SK-N-SH treated with all-trans-retinoic acid at 6 μM for 48 hours (cell line): Measurements from ENCODE around the gene FYCO1.

Experiments used
- ARNTL ChIP-seq: fragments of 450-650 bp; formaldehyde crosslinking; IDR thresholded peaks from 2 replicates; pipeline ENCODE4 v1.5.0; 2020; ENCODE audit warnings: low read depth, mild to moderate bottlenecking, moderate library complexity, borderline replicate concordance
- CREB5 ChIP-seq: fragments of 250-450 bp; sonication (Bioruptor Pico); IDR thresholded peaks from 2 replicates; pipeline ENCODE4 v1.5.1; 2020; ENCODE audit warnings: low read depth, mild to moderate bottlenecking, moderate library complexity
- OSR1 ChIP-seq: fragments of 250-450 bp; sonication (Bioruptor Pico); IDR thresholded peaks from 2 replicates; pipeline ENCODE4 v1.8.0; 2022; ENCODE audit warnings: moderate library complexity, mild to moderate bottlenecking, inconsistent platforms
- PATZ1 ChIP-seq: fragments of 250-450 bp; sonication (Bioruptor Pico); IDR thresholded peaks from 2 replicates; pipeline ENCODE4 v1.8.0; 2020; ENCODE audit warnings: mild to moderate bottlenecking, moderate library complexity, borderline replicate concordance
- ZC3H10 ChIP-seq: fragments of 250-450 bp; sonication (Bioruptor Pico); IDR thresholded peaks from 2 replicates; pipeline ENCODE4 v1.5.1; 2021; ENCODE audit warnings: mild to moderate bottlenecking, moderate library complexity
- ZFP30 ChIP-seq: fragments of 450-650 bp; formaldehyde crosslinking; IDR thresholded peaks from 2 replicates; pipeline ENCODE4 v1.5.0; 2022; ENCODE audit warnings: mild to moderate bottlenecking, moderate library complexity

- TF ChIP-seq CREB5 (CRISPR knock-in tag) (no peak), OSR1 (CRISPR knock-in tag) (no peak), PATZ1 (CRISPR knock-in tag) (no peak), ZC3H10 (no peak), ZFP30 (CRISPR knock-in tag) (no peak), ARNTL (no peak)
Observed at GRCh38 chr3:45889337-45889736, 106.3 kb downstream of the FYCO1 start.
